ENCODE results near the gene MGST1.

The MGST1 gene, protein sequence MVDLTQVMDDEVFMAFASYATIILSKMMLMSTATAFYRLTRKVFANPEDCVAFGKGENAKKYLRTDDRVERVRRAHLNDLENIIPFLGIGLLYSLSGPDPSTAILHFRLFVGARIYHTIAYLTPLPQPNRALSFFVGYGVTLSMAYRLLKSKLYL

DNA sequence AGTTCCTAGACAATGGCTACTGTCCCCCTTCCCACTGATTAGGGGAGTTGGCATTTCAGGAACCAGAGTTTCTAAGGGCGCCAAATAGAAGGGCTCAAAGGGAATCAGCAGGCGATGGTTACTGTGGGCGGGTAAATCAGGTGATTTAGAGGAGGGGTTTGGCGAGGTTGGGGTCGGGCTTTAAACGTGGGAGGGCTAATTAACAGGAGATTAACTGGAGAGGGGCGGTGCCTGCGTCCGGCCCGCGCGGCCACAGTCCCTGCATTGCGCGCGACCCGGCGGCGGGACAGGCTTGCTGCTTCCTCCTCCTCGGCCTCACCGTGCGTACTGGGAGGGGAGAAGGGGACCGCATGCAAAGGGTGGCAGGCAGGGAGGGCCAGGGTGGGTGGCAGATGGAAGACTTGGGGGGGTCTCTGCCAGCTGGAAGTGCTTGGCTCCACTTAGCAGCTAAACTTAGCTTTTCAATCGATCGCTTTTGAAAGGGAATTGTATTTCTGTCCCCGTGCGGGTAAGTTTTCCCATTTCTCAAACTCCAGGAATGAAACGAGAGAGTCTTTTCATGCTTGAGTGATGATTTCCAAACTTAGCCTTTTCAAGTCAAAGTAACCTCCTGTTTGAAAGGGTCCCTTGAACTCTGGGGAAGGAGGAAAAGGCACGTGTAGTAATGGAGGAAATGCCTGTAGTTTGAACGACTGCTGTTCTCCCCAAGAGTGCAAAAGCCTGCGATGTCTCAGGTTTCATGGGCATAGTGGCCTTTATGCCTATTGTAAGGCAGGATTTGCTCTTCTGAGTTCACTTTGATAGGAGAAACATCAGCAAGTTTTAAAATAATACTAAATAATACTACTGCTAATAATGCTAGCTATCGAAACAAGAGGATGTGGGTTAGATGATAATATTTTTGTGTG is at the start of gene MGST1:
MGST1 (plus strand) TSS at position 255 of the 908 bp plus-strand sequence. CDS start 6,608 bp downstream, outside the sequence.
- Mint-ChIP-seq H3K9me3 (no peaks in the 10 kb centered on the region), H3K36me3 (ENCODE audit: low read depth) (peaks cover 2% of the 10 kb centered on the region), H3K4me3 (peak within 1 kb of the TSS; percentile 87 to 89 (median 89)), H3K27ac (peak within 1 kb of the TSS; percentile 51 to 67 (median 63)), H3K27me3 (ENCODE audit: low read depth) (peaks cover 9% of the 10 kb centered on the region), H3K4me1 (peaks cover 29% of the 10 kb centered on the region)
- TF ChIP-seq, protein P1, sequence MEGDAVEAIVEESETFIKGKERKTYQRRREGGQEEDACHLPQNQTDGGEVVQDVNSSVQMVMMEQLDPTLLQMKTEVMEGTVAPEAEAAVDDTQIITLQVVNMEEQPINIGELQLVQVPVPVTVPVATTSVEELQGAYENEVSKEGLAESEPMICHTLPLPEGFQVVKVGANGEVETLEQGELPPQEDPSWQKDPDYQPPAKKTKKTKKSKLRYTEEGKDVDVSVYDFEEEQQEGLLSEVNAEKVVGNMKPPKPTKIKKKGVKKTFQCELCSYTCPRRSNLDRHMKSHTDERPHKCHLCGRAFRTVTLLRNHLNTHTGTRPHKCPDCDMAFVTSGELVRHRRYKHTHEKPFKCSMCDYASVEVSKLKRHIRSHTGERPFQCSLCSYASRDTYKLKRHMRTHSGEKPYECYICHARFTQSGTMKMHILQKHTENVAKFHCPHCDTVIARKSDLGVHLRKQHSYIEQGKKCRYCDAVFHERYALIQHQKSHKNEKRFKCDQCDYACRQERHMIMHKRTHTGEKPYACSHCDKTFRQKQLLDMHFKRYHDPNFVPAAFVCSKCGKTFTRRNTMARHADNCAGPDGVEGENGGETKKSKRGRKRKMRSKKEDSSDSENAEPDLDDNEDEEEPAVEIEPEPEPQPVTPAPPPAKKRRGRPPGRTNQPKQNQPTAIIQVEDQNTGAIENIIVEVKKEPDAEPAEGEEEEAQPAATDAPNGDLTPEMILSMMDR (IDR thresholded peaks at IDR 0.05; ENCODE audit: unreplicated experiment in 3 of 3) = no peak

DNA sequence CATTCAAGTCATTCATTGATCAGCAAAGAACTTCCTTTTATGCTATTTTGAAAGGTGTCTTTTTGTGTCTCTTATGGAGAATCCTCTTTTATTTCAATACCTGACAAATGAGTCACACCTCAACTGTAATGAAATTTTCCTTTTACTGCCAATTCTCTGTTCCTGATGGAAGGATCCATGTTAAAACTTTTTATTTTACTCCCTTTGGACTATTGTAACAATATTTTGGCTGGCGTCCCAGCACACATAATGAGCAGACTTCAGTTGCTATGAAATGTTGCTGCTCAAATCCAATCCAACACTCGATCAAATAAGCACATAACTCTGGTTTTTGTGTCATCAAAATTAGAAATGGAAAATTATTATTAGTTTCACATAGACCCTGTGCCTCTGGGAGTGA is 48.0 kb upstream of the MGST1 start:
- Mint-ChIP-seq H3K27ac (peak overlapping the region in 1 of 3 experiments; percentile 46), H3K27me3 (ENCODE audit: low read depth) (no peaks in the 10 kb centered on the region), H3K36me3 (ENCODE audit: low read depth) (no peaks in the 10 kb centered on the region), H3K4me1 (peaks cover 11% of the 10 kb centered on the region), H3K9me3 (no peaks in the 10 kb centered on the region), H3K4me3 (no peak overlapping the region)
- TF ChIP-seq, protein P1 (IDR thresholded peaks at IDR 0.05; ENCODE audit: unreplicated experiment in 3 of 3) = no peak

DNA sequence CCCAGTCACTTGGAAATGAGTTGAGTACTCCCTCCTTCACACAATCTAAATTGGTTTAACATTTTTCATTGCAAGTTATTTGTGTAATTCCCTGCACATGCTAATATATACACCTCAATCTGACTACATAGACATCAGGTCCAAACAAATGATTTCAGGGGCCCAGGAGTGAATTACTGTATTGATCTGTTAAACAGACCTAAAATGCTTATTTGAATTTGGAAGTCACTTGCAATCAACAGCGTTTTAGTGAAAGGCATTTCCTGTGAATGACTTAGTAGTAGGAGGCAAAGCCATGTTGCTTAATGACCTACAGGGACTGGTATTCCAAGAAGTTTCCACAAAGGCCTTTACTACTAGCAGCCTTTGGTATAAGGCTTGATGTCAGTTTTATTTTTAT is 47.3 kb upstream of the MGST1 start:
- no peak overlapping the region for H3K4me3 Mint-ChIP-seq
- H3K36me3 Mint-ChIP-seq (ENCODE audit: low read depth) = no peaks in the 10 kb centered on the region
- TF ChIP-seq, protein P1 (IDR thresholded peaks at IDR 0.05; ENCODE audit: unreplicated experiment in 3 of 3) = no peak
- H3K27ac Mint-ChIP-seq = peak overlapping the region in 1 of 3 experiments; percentile 46
- peaks cover 11% of the 10 kb centered on the region for H3K4me1 Mint-ChIP-seq
- H3K9me3 Mint-ChIP-seq = no peaks in the 10 kb centered on the region
- H3K27me3 Mint-ChIP-seq (ENCODE audit: low read depth) = no peaks in the 10 kb centered on the region

DNA sequence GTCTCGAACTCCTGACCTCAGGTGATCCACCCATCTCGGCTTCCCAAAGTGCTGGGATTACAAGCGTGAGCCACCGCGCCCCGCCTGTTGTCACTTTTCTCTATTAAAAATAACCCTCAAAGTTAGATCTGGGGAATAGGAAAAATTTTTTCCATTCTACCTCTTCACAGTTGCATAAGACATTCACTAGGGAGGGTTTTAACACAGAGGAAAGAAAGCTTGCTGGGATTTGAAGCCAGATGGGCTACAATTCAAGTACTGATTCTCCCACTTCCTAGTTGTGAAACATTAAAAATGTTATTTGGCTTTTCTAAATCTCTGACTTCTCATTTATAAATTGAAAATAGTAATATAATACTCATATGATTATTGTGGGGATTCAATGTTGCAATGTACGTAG is 46.7 kb upstream of the MGST1 start:
- TF ChIP-seq, protein P1 (IDR thresholded peaks at IDR 0.05; ENCODE audit: unreplicated experiment in 3 of 3) = no peak
- Mint-ChIP-seq H3K27me3 (ENCODE audit: low read depth) (no peaks in the 10 kb centered on the region), H3K9me3 (no peaks in the 10 kb centered on the region), H3K4me1 (peaks cover 11% of the 10 kb centered on the region), H3K36me3 (ENCODE audit: low read depth) (no peaks in the 10 kb centered on the region), H3K4me3 (no peak overlapping the region), H3K27ac (peak overlapping the region in 2 of 3 experiments; percentile 28 to 34)

DNA sequence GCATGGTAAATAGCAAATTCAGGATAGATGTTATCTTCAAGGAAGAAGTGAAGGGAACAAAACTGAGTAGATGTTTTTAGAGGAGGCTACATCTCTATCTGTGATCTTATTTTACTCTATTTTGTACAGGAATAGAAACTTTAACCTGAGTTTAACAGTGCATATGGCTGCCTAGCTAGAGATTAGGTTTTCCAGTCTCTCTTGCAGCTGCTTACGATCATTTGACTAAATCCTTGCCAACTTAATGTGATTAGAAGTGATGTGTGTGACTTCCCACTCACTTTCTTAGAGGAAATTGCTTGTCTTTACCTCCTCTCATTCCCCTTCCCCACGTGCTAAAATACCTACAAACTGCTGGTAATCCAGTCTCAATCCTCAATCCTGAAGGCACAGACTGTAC is 43.5 kb upstream of the MGST1 start:
- H3K4me3 Mint-ChIP-seq = no peak overlapping the region
- H3K27me3 Mint-ChIP-seq (ENCODE audit: low read depth) = no peaks in the 10 kb centered on the region
- peaks cover 11% of the 10 kb centered on the region for H3K4me1 Mint-ChIP-seq
- H3K27ac Mint-ChIP-seq = no peak overlapping the region
- TF ChIP-seq, protein P1 (IDR thresholded peaks at IDR 0.05; ENCODE audit: unreplicated experiment in 3 of 3) = no peak
- H3K9me3 Mint-ChIP-seq = no peaks in the 10 kb centered on the region
- H3K36me3 Mint-ChIP-seq (ENCODE audit: low read depth) = no peaks in the 10 kb centered on the region

Data from nephron (organoid).